NCI-H2029 (cell line): ENCODE data around the gene UBA5.

Experiments used
- DNase-seq: peaks from one replicate; lab custom pipeline; 2025; lab: John Stamatoyannopoulos, UW

The UBA5 gene

GRCh38 chr3:132721479-132722164, 61.5 kb downstream of the UBA5 start:
- DNase-seq = peak; percentile 42

- peak; percentile 97 for DNase-seq
Measured at GRCh38 chr3:132722165-132723023, 62.3 kb downstream of the UBA5 start, which contains the start of gene NPHP3. TSS of gene NPHP3 (minus strand) at chr3:132722409. CDS start at chr3:132722355, 54 bp downstream.

GRCh38 chr3:132723024-132723950, 63.2 kb downstream of the UBA5 start:
- no peak for DNase-seq

GRCh38 chr3:132726341-132726823, 66.3 kb downstream of the UBA5 start:
- peak; percentile 6 for DNase-seq
